ENCODE results near the gene MEX3D. TPM values are rescaled to one million over a fixed set of nuclear protein-coding genes. Genes with fewer than 3 reads are reported as not detected.

MEX3D gene
- total RNA-seq, 1 experiment from 2014 or later = 69.2 TPM

DNA sequence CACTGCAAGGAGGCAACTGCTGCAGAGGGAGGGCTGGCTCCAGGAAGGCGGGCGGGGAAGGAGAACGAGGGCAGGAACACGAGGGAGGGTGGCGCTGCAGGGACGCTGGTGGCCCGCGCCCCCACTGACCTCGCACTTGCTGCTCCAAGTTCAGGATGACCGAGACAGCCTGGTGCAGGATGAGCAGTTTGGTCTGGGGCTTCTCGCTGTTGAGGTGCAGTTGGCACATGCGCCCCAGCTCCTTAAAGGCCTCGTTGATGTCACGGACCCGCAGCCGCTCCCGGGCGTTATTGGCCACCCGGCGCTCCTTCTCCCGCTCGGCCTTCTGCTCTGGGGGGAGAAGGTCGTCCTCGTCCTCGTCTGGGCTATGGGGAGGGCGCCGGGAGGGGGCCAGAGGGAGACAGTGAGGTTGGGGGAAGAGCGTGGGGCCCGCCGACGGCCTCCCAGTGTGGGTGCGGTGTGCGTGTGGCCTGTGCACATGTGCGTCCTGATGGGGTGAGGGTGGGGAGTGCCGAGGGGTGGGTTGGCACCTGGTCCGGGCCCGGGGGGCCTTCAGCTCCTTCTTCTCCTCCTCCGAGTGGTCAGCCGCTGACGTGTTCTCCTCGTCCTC, 47.1 kb upstream of the MEX3D start:
- BruUV-seq (replicated peaks) = no TSS peak
- ATAC-seq (no peak), DNase-seq (ENCODE audit: low read depth, low spot score) (no peak)
- Histone ChIP-seq H3K4me2 (ENCODE audit: low read length) (no peak overlapping the region), H3K4me1 (ENCODE audit: control insufficient read depth in 1 of 2, insufficient read depth in 2 of 2, low read length in 2 of 2) (peaks cover 0 to 5% of the 10 kb centered on the region in 2 experiments; a peak in 1 of 4 replicates), H3K36me3 (ENCODE audit: control insufficient read depth in 1 of 2, insufficient read depth in 2 of 2, low read length in 2 of 2) (peaks cover 39 to 41% of the 10 kb centered on the region in 2 experiments; a peak in 3 of 4 replicates), H3K9me3 (ENCODE audit: control insufficient read depth in 1 of 2, insufficient read depth in 1 of 2, low read depth in 1 of 2, low read length in 2 of 2) (no peaks in the 10 kb centered on the region), H3K79me2 (ENCODE audit: insufficient read depth, low read length) (peaks cover 11% of the 10 kb centered on the region; the same call in 1 of the 2 replicates), H3K9ac (ENCODE audit: low read length) (no peak overlapping the region), H4K20me1 (ENCODE audit: insufficient read depth) (no peaks in the 10 kb centered on the region), H3K9me2 (ENCODE audit: insufficient read depth) (no peaks in the 10 kb centered on the region), H3K27me3 (ENCODE audit: insufficient read depth, low read length) (no peaks in the 10 kb centered on the region), H3K27ac (ENCODE audit: low read depth, low read length) (no peak overlapping the region), H3K4me3 (replicated peaks in 1 of 2; ENCODE audit: low read depth in 1 of 2, low read length in 2 of 2) (no peak overlapping the region), H2AFZ (ENCODE audit: low read depth, low read length, poor library complexity, severe bottlenecking) (no peak overlapping the region)
- POLR2A ChIA-PET = no interaction called here
- TF ChIP-seq EZH2phosphoT487 (IDR thresholded peaks at IDR 0.05; ENCODE audit: borderline replicate concordance) = no peak
- no peak for TF ChIP-seq ZFX (IDR thresholded peaks at IDR 0.05)
- TF ChIP-seq ZBTB33 (IDR thresholded peaks at IDR 0.05; ENCODE audit: extremely low read depth, insufficient replicate concordance, low read length) = no peak
- no peak for TF ChIP-seq JUND (IDR thresholded peaks at IDR 0.05)
- TF ChIP-seq ELF1 (IDR thresholded peaks at IDR 0.05; ENCODE audit: borderline replicate concordance, low read depth) = no peak
- TF ChIP-seq ATF3 (IDR thresholded peaks at IDR 0.05) = no peak
- TF ChIP-seq REST (IDR thresholded peaks at IDR 0.05; ENCODE audit: low read depth) = no peak
- no peak for TF ChIP-seq EGR1 (IDR thresholded peaks at IDR 0.05; ENCODE audit: low read depth)
- TF ChIP-seq POLR2A (IDR thresholded peaks at IDR 0.05; ENCODE audit: borderline replicate concordance, extremely low read depth, insufficient read depth, insufficient read length) = no peak
- TF ChIP-seq, protein P1, sequence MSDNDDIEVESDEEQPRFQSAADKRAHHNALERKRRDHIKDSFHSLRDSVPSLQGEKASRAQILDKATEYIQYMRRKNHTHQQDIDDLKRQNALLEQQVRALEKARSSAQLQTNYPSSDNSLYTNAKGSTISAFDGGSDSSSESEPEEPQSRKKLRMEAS (IDR thresholded peaks at IDR 0.05) = no peak
- TF ChIP-seq CTCF (IDR thresholded peaks at IDR 0.05 in 2 of 3, conservative IDR thresholded peaks at IDR 0.05 in 1 of 3; ENCODE audit: borderline replicate concordance in 1 of 3, insufficient read depth in 1 of 3, low read depth in 2 of 3, low read length in 2 of 3) = no peak
- CTCF ChIA-PET = no interaction called here
- RAD21 ChIA-PET (ENCODE audit: low non-redundant PET in 1 of 2, low total read pairs in 2 of 2, uncharacterized antibody in 2 of 2, unreplicated experiment in 2 of 2) = no interaction called here
- intact Hi-C loops (cut with micrococcal nuclease) = no loop called here

Data from HCT116 (cell line).